SIG-M5 (cell line): Measurements from ENCODE around the gene PKP4.

Source experiments
- DNase-seq: peaks from one replicate; lab custom pipeline; 2025; lab: John Stamatoyannopoulos, UW

PKP4 gene

GRCh38 chr2:158546412-158547144 lies 89.8 kb downstream of the PKP4 start:
- no peak for DNase-seq

GRCh38 chr2:158553257-158553656 lies 96.5 kb downstream of the PKP4 start:
- no peak for DNase-seq

GRCh38 chr2:158554996-158555395 lies 98.2 kb downstream of the PKP4 start:
- no peak for DNase-seq

GRCh38 chr2:158556124-158556523 lies 99.4 kb downstream of the PKP4 start:
- DNase-seq = no peak

- no peak for DNase-seq
These were observed 101.0 kb downstream of the PKP4 start for GRCh38 chr2:158557752-158558151.

GRCh38 chr2:158559252-158559651 lies 102.5 kb downstream of the PKP4 start:
- no peak for DNase-seq

GRCh38 chr2:158560259-158560658 lies 103.5 kb downstream of the PKP4 start:
- no peak for DNase-seq

- no peak for DNase-seq
These were observed 104.3 kb downstream of the PKP4 start for GRCh38 chr2:158561054-158561453.

- DNase-seq = no peak
These were observed 110.5 kb downstream of the PKP4 start for GRCh38 chr2:158567208-158567607.

GRCh38 chr2:158569284-158569683 lies 112.5 kb downstream of the PKP4 start:
- no peak for DNase-seq

GRCh38 chr2:158570869-158571268 lies 114.1 kb downstream of the PKP4 start:
- DNase-seq = no peak

- DNase-seq = no peak
These were observed 117.0 kb downstream of the PKP4 start for GRCh38 chr2:158573739-158574138.

- no peak for DNase-seq
These were observed 118.4 kb downstream of the PKP4 start for GRCh38 chr2:158575051-158575635.

- no peak for DNase-seq
These were observed 120.4 kb downstream of the PKP4 start for GRCh38 chr2:158577141-158577540.

- DNase-seq = no peak
These were observed 122.1 kb downstream of the PKP4 start for GRCh38 chr2:158578703-158579330.

GRCh38 chr2:158579928-158580327 lies 123.2 kb downstream of the PKP4 start:
- no peak for DNase-seq

- no peak for DNase-seq
These were observed 124.0 kb downstream of the PKP4 start for GRCh38 chr2:158580760-158581159.

- no peak for DNase-seq
These were observed 125.9 kb downstream of the PKP4 start for GRCh38 chr2:158582670-158583069.

- no peak for DNase-seq
These were observed 127.2 kb downstream of the PKP4 start for GRCh38 chr2:158583923-158584322.

- no peak for DNase-seq
These were observed 129.7 kb downstream of the PKP4 start for GRCh38 chr2:158586491-158586890.

GRCh38 chr2:158589303-158589702 lies 132.6 kb downstream of the PKP4 start:
- DNase-seq = no peak

GRCh38 chr2:158598862-158599517 lies 142.2 kb downstream of the PKP4 start:
- DNase-seq = no peak

GRCh38 chr2:158599609-158600008 lies 142.9 kb downstream of the PKP4 start:
- DNase-seq = no peak
